ENCODE measurements around the gene APRT. TPM values are rescaled to one million over a fixed set of nuclear protein-coding genes. Genes with fewer than 3 reads are reported as not detected.

The APRT gene
- total RNA-seq, 1 donor from 2014 or later, result 116 TPM

GRCh38 chr16:88785106-88785924, 26.4 kb downstream of the APRT start, which contains the start of gene PIEZO1:
Gene PIEZO1 (minus strand): TSS chr16:88785220. CDS start chr16:88784964, 256 bp downstream.
- H3K27ac Mint-ChIP-seq (ENCODE audit: unreplicated experiment), result no peak within 1 kb of the TSS
- TF ChIP-seq CTCF (conservative IDR thresholded peaks at IDR 0.05), result peak; percentile 78
- peaks cover 41% of the 10 kb centered on the region for H3K27me3 Mint-ChIP-seq (ENCODE audit: low read depth)
- H3K4me1 Mint-ChIP-seq, result peaks cover 11% of the 10 kb centered on the region
- H3K36me3 Mint-ChIP-seq (ENCODE audit: low read depth), result no peaks in the 10 kb centered on the region
- no peaks in the 10 kb centered on the region for H3K9me3 Mint-ChIP-seq
- peak within 1 kb of the TSS; percentile 81 for H3K4me3 Mint-ChIP-seq
- DNase-seq (ENCODE audit: low read depth, low spot score), result peak; percentile 57

- H3K27me3 Mint-ChIP-seq (ENCODE audit: low read depth), result peaks cover 40% of the 10 kb centered on the region
- no peaks in the 10 kb centered on the region for H3K9me3 Mint-ChIP-seq
- no peaks in the 10 kb centered on the region for H3K36me3 Mint-ChIP-seq (ENCODE audit: low read depth)
- TF ChIP-seq CTCF (conservative IDR thresholded peaks at IDR 0.05), result no peak
- no peak overlapping the region for H3K4me3 Mint-ChIP-seq
- DNase-seq (ENCODE audit: low read depth, low spot score), result no peak
- peaks cover 9% of the 10 kb centered on the region for H3K4me1 Mint-ChIP-seq
- no peak overlapping the region for H3K27ac Mint-ChIP-seq (ENCODE audit: unreplicated experiment)
These were observed 26.9 kb downstream of the APRT start for GRCh38 chr16:88784856-88785105.

- Mint-ChIP-seq H3K9me3 (no peaks in the 10 kb centered on the region), H3K4me1 (peaks cover 9% of the 10 kb centered on the region), H3K4me3 (peak overlapping the region; percentile 81), H3K36me3 (ENCODE audit: low read depth) (no peaks in the 10 kb centered on the region), H3K27ac (ENCODE audit: unreplicated experiment) (no peak overlapping the region), H3K27me3 (ENCODE audit: low read depth) (peaks cover 37% of the 10 kb centered on the region)
- DNase-seq (ENCODE audit: low read depth, low spot score), result no peak
- peak; percentile 60 for TF ChIP-seq CTCF (conservative IDR thresholded peaks at IDR 0.05)
These were observed 27.5 kb downstream of the APRT start for GRCh38 chr16:88784074-88784855.

GRCh38 chr16:88783391-88784073, 28.2 kb downstream of the APRT start:
- no peak overlapping the region for H3K27ac Mint-ChIP-seq (ENCODE audit: unreplicated experiment)
- no peaks in the 10 kb centered on the region for H3K9me3 Mint-ChIP-seq
- no peaks in the 10 kb centered on the region for H3K36me3 Mint-ChIP-seq (ENCODE audit: low read depth)
- peaks cover 9% of the 10 kb centered on the region for H3K4me1 Mint-ChIP-seq
- peaks cover 37% of the 10 kb centered on the region for H3K27me3 Mint-ChIP-seq (ENCODE audit: low read depth)
- no peak for TF ChIP-seq CTCF (conservative IDR thresholded peaks at IDR 0.05)
- peak overlapping the region; percentile 74 for H3K4me3 Mint-ChIP-seq
- no peak for DNase-seq (ENCODE audit: low read depth, low spot score)

- Mint-ChIP-seq H3K4me3 (peak overlapping the region; percentile 74), H3K27me3 (ENCODE audit: low read depth) (peaks cover 33% of the 10 kb centered on the region), H3K36me3 (ENCODE audit: low read depth) (no peaks in the 10 kb centered on the region), H3K4me1 (peaks cover 9% of the 10 kb centered on the region), H3K27ac (ENCODE audit: unreplicated experiment) (no peak overlapping the region), H3K9me3 (no peaks in the 10 kb centered on the region)
- DNase-seq (ENCODE audit: low read depth, low spot score), result no peak
- no peak for TF ChIP-seq CTCF (conservative IDR thresholded peaks at IDR 0.05)
These were observed 29.0 kb downstream of the APRT start for GRCh38 chr16:88782454-88783390.

Data from neural crest cell (in vitro differentiated cells).